ENCODE data around the gene CDK5R1. TPM values are rescaled to one million over a fixed set of nuclear protein-coding genes. Genes with fewer than 3 reads are reported as not detected.

The CDK5R1 gene
- total and polyA plus RNA-seq, 8 donors = 0.37 to 2.6 (median 1.8) TPM; not detected in 2

DNA sequence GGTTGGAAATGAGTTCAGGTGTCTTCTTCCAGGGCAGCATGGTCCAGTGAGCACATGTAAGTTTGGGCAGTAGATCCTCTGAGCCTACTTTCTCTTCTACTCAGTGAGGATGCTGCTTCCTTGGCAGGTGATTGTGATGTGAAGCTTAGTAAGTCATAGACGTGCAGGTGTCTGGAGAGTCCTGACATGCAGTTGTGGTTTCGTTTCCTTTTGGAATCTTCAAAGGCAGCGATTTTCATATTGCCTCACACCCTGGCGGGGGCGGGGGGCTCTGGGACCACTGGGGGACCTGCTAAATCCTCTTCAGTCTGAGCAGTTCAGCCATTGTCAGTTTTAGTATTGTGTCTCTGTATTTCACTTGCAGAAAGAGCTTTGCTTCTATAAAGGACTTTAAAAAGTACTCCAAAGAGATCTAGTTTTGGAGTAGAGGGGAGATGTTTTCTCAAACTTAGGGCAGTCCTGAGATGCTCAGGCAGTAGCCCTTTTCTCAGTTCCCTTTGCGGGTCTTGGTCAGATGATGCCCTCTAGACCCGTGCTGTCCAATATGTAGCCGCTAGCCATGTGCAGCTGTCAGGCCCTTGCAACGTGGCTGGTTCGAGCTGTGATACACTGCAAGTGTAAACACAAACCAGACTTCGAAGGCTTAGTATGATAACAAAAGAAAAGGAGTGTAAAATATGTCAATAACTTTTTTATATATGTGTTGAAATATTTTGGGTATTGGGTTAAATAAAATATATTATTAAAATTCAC lies 4.0 kb upstream of the CDK5R1 start:
- H3K4me1 ChIP-seq = peaks cover 19 to 39% (median 30%) of the 10 kb centered on the region in 4 donors
- peaks cover 40 to 51% (median 50%) of the 10 kb centered on the region in 4 donors for H3K36me3 ChIP-seq
- no peaks in the 10 kb centered on the region for H3K9me3 ChIP-seq
- no peak for TF ChIP-seq EP300 (IDR thresholded peaks at IDR 0.05)
- no peak for TF ChIP-seq POLR2AphosphoS5 (IDR thresholded peaks at IDR 0.05)
- TF ChIP-seq, protein P1, sequence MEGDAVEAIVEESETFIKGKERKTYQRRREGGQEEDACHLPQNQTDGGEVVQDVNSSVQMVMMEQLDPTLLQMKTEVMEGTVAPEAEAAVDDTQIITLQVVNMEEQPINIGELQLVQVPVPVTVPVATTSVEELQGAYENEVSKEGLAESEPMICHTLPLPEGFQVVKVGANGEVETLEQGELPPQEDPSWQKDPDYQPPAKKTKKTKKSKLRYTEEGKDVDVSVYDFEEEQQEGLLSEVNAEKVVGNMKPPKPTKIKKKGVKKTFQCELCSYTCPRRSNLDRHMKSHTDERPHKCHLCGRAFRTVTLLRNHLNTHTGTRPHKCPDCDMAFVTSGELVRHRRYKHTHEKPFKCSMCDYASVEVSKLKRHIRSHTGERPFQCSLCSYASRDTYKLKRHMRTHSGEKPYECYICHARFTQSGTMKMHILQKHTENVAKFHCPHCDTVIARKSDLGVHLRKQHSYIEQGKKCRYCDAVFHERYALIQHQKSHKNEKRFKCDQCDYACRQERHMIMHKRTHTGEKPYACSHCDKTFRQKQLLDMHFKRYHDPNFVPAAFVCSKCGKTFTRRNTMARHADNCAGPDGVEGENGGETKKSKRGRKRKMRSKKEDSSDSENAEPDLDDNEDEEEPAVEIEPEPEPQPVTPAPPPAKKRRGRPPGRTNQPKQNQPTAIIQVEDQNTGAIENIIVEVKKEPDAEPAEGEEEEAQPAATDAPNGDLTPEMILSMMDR (IDR thresholded peaks at IDR 0.05) = no peak
- TF ChIP-seq POLR2A (IDR thresholded peaks at IDR 0.05) = no peak
- no peak for DNase-seq
- H3K27me3 ChIP-seq = no peaks in the 10 kb centered on the region
- intact Hi-C loops (cut with DNase I; ENCODE audit: low total_unique reads) = no loop called here
- H3K27ac ChIP-seq = peak overlapping the region in 4 of 5 donors; percentile 4 to 70 (median 38)
- H3K4me3 ChIP-seq = no peak overlapping the region
- 54 to 59% (median 56%) methylated on average over 11 of the region's 11 CpGs for WGBS, 5 donors

DNA sequence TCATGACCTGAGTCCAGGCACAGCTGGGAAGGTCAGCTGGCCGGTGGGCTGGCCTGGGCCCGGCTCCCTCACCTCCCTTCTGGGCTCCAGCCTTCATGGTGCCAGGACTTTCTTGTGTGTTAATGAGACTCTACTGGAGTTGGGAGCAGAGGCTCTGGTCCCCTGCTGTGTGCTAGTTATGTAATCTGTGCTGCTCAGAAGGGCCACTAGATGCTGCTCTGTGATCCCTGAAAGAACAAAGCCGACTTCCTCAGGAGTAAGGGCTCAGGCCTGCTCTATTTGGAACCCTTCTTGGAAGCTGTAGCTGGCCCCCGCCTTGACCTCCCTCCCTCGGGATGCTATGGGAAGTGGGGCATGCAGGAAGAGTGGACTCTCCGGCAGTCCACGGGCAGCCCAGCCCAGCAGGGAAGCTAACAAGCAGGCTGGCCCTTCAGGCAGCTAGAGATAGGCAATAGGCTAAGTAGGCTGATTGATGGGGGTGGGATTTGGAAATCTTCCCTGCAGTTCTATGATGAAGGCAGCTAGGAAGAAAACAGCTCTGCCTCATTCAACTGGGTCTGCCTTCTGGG lies 3.3 kb upstream of the CDK5R1 start:
- WGBS, 5 donors = 12 to 23% (median 18%) methylated on average over 6 to 7 of the region's 7 CpGs
- DNase-seq = peak; percentile 42 to 90

DNA sequence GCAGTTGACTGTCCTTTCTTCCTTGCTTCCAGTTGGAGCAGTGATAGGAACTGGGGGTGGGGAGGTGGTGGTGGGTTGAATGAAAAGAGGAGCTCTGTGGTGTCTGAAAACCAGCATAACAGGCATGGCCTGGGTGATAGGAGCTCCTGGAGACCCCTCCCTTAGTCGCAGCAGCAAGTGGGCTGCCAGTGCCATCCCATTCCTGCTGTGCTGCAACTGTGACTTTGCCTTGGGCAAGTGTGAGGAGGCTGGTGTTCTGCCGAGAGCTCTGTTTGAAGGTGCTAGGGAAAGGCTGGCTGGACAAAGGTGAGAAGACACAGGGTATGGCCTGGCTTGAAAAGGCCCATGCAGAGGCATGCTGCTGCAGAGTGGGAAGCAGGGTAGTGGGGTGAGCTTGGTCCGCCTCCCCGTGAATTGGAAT lies 2.7 kb upstream of the CDK5R1 start:
- peak overlapping the region in 4 of 5 donors; percentile 4 to 70 (median 38) for H3K27ac ChIP-seq
- whole genome bisulfite sequencing, 5 donors = 79 to 88% (median 80%) methylated on average over 4 of the region's 4 CpGs
- DNase-seq = no peak
- TF ChIP-seq, protein P1 (IDR thresholded peaks at IDR 0.05) = no peak
- no peak for TF ChIP-seq POLR2AphosphoS5 (IDR thresholded peaks at IDR 0.05)
- TF ChIP-seq EP300 (IDR thresholded peaks at IDR 0.05) = no peak
- TF ChIP-seq POLR2A (IDR thresholded peaks at IDR 0.05) = no peak
- H3K4me3 ChIP-seq = no peak overlapping the region
- no peaks in the 10 kb centered on the region for H3K27me3 ChIP-seq
- intact Hi-C loops (cut with DNase I; ENCODE audit: low total_unique reads) = no loop called here
- no peaks in the 10 kb centered on the region for H3K9me3 ChIP-seq
- peaks cover 27 to 38% (median 36%) of the 10 kb centered on the region in 4 donors for H3K36me3 ChIP-seq
- peaks cover 21 to 49% (median 34%) of the 10 kb centered on the region in 4 donors for H3K4me1 ChIP-seq

More for the DNA sequence above, 3.3 kb upstream of the CDK5R1 start:
- Histone ChIP-seq H3K27ac (peak overlapping the region; percentile 4 to 70 (median 49)), H3K36me3 (peaks cover 32 to 43% (median 42%) of the 10 kb centered on the region in 4 donors), H3K27me3 (no peaks in the 10 kb centered on the region), H3K9me3 (no peaks in the 10 kb centered on the region), H3K4me1 (peaks cover 21 to 45% (median 34%) of the 10 kb centered on the region in 4 donors), H3K4me3 (no peak overlapping the region)
- intact Hi-C loops (cut with DNase I; ENCODE audit: low total_unique reads) = no loop called here
- TF ChIP-seq, protein P1 (IDR thresholded peaks at IDR 0.05) = peak in 5 of 7 experiments; percentile 35 to 67 (median 57)
- TF ChIP-seq POLR2AphosphoS5 (IDR thresholded peaks at IDR 0.05) (peak in 1 of 3 donors; percentile 33), EP300 (IDR thresholded peaks at IDR 0.05) (no peak)

DNA sequence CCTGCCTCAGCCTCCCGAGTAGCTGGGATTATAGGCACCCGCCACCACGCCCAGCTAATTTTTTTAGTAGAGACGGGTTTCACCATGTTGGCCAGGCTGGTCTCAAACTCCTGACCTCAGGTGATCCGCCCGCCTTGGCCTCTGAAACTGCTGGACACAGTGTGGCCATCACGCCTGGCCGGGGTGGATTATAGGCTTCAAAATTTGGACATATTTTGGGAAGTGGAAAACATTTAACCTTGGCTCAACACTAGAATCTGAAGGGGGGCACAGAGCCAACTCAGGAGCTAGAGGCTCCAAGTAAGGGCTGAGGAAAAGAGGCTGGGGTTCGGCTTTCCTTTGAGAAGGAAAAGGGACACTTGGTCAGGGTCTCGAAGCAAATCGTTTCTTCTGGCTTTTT lies 2.2 kb upstream of the CDK5R1 start:
- no peak for DNase-seq
- Histone ChIP-seq H3K36me3 (peaks cover 21 to 32% (median 31%) of the 10 kb centered on the region in 4 donors), H3K4me1 (peaks cover 21 to 49% (median 34%) of the 10 kb centered on the region in 4 donors), H3K27me3 (no peaks in the 10 kb centered on the region), H3K4me3 (no peak overlapping the region), H3K9me3 (no peaks in the 10 kb centered on the region), H3K27ac (peak overlapping the region in 1 of 5 donors; percentile 70)
- WGBS, 5 donors = 80 to 87% (median 83%) methylated on average over 11 of the region's 11 CpGs
- intact Hi-C loops (cut with DNase I; ENCODE audit: low total_unique reads) = no loop called here
- TF ChIP-seq EP300 (IDR thresholded peaks at IDR 0.05) (no peak), POLR2A (IDR thresholded peaks at IDR 0.05) (no peak), POLR2AphosphoS5 (IDR thresholded peaks at IDR 0.05) (no peak)
- TF ChIP-seq, protein P1 (IDR thresholded peaks at IDR 0.05) = no peak

Measured in stomach (tissue), 9 donors.